HG03135 (cell line): ENCODE results near the gene CINP.
"Not testable (repeated sequence)": the region's sequence is repeated elsewhere in the genome, so short reads cannot be mapped to it uniquely, and the experiment has no call there.

Experiments used
- ATAC-seq: cut with Tn5 transposase; IDR thresholded peaks from one replicate; pipeline ENCODE4 v1.9.1; 2021; ENCODE audit warnings: mild to moderate bottlenecking, moderate library complexity; ENCODE audit not compliant: unreplicated experiment

Gene CINP

GRCh38 chr14:102321456-102322422, 41.0 kb downstream of the CINP start:
- ATAC-seq, result no peak

- no peak for ATAC-seq
Measured at GRCh38 chr14:102320671-102321455, 41.8 kb downstream of the CINP start.

GRCh38 chr14:102320033-102320660, 42.5 kb downstream of the CINP start:
- peak; percentile 21 for ATAC-seq

GRCh38 chr14:102319351-102320032, 43.2 kb downstream of the CINP start, which contains the start of gene ZNF839:
Gene ZNF839 (plus strand): TSS chr14:102319746. CDS start chr14:102319766, 20 bp downstream.
- ATAC-seq, result peak; percentile 55

- ATAC-seq, result no peak
Measured at GRCh38 chr14:102318781-102319276, 43.9 kb downstream of the CINP start.

- ATAC-seq, result no peak
Measured at GRCh38 chr14:102317564-102318248, 45.0 kb downstream of the CINP start.

GRCh38 chr14:102316743-102317563, 45.7 kb downstream of the CINP start:
- ATAC-seq, result peak; percentile 51

- no peak for ATAC-seq
Measured at GRCh38 chr14:102316338-102316742, 46.4 kb downstream of the CINP start.

GRCh38 chr14:102315121-102315520, 47.6 kb downstream of the CINP start:
- ATAC-seq, result no peak

- ATAC-seq, result peak; percentile 60
Measured at GRCh38 chr14:102314242-102315011, 48.3 kb downstream of the CINP start.

- ATAC-seq, result peak; percentile 95
Measured at GRCh38 chr14:102304611-102305506, 57.8 kb downstream of the CINP start, which contains the start of gene MOK. Gene MOK (minus strand): TSS chr14:102305164. CDS start chr14:102304968, 196 bp downstream.

- no peak for ATAC-seq
Measured at GRCh38 chr14:102303664-102304063, 59.0 kb downstream of the CINP start.

- ATAC-seq, result not testable (repeated sequence)
Measured at GRCh38 chr14:102298303-102299070, 64.2 kb downstream of the CINP start.
